Epithelial cell of esophagus (primary cell): Measurements from ENCODE around the gene ANKRD40CL.

Experiments used
- DNase-seq: peaks from one replicate; pipeline ENCODE4 v3.0.0; 2010; ENCODE audit warnings: low read depth
- H3K4me3 ChIP-seq: 2 replicates; pipeline ENCODE4 v1.5.1; 2011; ENCODE audit warnings: mild to moderate bottlenecking, low read length, control low read depth
- TF ChIP-seq, protein P1 (sequence below): IDR thresholded peaks from 2 replicates; pipeline ENCODE4 v1.5.1; 2011; ENCODE audit warnings: low read depth, mild to moderate bottlenecking, low read length, control low read depth, inconsistent platforms; ENCODE audit not compliant: insufficient read depth; ENCODE audit errors: missing control alignments

ANKRD40CL gene

DNA sequence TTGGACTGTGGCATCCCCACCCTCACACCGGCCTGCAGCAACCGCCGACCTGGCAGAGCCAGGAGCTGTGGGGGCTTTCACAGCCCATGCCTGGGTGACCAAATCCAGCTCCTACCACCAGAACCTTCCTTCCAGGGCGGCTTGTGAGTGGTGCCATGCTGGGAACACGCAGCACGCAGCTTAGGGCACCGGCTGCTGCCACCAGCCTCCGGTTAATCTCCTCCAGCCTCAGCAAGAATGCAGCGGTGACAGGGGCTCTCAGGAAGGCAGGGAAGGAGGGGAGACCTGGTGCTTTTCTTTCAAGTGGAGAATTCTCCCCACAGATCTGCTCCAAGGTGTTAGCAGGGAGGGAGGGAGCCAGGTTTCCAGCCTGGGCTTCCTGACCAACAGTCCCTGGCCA lies 32.3 kb upstream of the ANKRD40CL start:
- TF ChIP-seq, protein P1, sequence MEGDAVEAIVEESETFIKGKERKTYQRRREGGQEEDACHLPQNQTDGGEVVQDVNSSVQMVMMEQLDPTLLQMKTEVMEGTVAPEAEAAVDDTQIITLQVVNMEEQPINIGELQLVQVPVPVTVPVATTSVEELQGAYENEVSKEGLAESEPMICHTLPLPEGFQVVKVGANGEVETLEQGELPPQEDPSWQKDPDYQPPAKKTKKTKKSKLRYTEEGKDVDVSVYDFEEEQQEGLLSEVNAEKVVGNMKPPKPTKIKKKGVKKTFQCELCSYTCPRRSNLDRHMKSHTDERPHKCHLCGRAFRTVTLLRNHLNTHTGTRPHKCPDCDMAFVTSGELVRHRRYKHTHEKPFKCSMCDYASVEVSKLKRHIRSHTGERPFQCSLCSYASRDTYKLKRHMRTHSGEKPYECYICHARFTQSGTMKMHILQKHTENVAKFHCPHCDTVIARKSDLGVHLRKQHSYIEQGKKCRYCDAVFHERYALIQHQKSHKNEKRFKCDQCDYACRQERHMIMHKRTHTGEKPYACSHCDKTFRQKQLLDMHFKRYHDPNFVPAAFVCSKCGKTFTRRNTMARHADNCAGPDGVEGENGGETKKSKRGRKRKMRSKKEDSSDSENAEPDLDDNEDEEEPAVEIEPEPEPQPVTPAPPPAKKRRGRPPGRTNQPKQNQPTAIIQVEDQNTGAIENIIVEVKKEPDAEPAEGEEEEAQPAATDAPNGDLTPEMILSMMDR: no peak

DNA sequence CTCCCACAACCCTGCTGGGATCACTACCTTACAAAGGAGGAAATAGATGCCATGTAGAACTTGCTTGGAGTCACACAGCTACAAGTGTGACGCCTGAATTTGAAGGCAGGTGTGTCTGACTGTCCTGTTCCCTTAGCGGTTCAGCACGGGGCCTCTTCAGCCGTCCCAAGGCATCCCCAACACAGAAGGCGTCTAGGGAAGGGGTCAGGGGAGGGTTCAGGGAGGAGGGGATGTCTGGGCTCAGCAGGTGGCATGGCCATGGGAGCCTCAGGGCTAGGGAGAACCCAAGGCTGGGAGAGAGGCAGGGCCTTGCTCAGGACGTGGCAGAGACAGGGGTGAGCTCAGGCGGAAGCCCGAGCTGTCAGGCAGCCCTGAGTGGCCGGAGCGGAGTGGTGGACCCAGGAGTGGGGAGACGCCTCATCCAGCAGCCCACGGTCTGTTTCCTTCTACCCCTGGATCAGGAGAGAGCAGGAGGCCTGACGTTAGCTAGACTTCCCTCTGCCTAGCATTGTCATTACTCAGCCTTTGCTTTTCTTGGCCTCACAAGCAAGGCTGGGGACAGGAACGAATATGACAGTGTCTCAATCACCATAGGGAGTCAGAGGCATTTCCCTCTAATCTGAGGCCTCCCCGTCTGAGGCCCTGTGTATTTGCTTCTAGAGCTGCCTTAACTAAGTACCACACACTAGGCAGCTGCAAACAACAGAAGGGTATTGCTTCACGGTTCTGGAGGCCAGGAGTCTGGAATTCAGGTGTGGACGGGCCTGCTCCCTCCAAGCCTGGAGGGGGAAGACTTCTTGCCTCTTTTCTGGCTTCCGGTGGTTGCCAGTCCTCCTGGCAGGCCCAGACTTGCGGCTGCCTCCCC lies 31.3 kb upstream of the ANKRD40CL start:
- peak; percentile 95 for DNase-seq
- TF ChIP-seq, protein P1: peak; percentile 2

More for the DNA sequence above, 32.3 kb upstream of the ANKRD40CL start:
- no peak for DNase-seq
- H3K4me3 ChIP-seq: no peak overlapping the region

DNA sequence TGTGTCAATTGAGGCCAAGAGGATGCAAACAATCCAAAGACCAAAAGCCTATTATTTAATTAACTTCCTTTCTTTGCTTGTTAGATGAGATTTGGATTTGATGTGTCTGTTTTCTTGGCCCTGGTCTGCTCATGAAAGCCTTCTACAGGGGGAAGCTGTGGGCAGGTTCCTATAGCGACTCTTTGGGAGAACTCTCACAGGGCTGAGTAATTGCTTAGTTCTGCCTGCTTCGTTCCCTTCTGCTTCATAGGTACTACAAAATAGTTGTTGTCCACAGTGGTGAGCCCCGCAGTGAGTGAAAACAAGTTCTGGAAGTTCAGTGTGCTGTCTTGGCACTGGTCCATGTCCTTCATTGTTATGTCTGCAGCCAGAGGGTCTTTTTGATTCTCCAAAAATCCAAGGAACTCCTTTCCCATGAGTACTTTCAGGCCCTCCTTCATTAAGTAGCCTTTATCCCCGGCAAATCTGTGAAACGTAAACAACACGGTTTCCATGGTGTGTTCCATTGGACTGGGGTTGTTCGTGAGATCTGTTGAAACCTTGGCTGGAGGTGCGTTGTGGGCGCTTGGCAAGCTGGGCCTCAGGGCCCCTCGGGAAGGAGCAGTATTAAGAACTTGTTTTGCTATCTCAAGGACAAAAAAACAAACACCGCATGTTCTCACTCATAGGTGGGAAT lies 30.0 kb upstream of the ANKRD40CL start:
- TF ChIP-seq, protein P1: no peak
- H3K4me3 ChIP-seq: no peak overlapping the region
- DNase-seq: no peak

More for the DNA sequence above, 31.3 kb upstream of the ANKRD40CL start:
- no peak overlapping the region for H3K4me3 ChIP-seq

DNA sequence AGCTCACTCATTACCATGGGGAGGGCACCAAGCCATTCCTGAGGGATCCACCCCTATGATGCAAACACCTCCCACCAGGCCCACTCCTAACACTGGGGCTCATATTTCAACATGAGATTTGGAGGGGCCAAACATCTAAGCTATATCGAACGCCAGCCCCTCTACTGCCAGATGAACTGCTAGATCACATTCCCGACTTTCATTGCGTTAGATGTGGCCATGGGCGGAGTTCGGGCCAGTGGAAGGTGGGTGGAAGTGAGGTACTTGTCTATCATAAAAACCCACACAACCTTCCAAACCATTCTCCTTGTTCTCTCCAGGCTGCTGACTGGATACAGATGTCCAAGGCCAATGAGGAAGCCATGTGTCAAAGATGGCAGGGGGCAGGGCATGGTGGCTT lies 27.0 kb upstream of the ANKRD40CL start:
- H3K4me3 ChIP-seq: no peak overlapping the region
- DNase-seq: no peak
- TF ChIP-seq, protein P1: no peak

DNA sequence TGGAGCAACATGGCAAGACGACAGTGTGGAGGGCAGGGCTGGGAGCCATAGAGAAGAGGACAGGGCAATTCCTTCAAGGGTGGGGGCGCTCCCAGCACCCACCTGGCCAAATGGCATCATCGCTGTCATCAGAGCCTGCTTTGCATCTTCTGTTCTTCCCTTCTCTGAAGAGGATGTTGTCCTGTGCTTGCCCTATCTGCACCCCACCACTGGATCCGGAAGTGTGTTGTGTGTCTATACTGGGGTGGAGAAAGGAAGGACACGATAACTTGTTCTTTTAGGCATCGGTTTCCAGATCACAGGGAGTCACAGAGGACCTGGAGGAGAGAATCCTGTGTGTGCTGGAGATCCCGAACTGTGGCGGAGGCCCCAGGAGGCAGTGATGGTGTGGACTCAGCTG lies 25.7 kb upstream of the ANKRD40CL start:
- no peak overlapping the region for H3K4me3 ChIP-seq
- TF ChIP-seq, protein P1: no peak
- no peak for DNase-seq

DNA sequence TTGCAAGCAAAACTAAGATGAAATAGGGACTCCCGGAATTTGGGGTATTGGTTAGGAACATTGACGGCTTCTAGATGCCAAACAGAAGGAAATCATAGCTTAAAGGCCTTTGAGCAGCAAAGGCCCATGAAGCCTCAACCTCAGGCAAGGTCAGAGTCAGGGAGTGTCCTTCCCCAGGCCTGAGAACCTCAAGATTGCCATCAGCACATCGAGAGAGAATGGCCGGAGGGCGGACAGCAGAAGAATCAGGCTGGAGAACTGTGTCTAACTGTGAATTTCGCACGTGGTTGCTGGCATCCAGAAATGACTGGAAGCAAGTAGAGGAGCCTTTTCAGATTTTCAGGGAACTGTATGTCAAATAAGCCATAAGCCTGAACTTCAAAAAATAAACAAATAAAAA lies 24.8 kb upstream of the ANKRD40CL start:
- no peak for DNase-seq
- TF ChIP-seq, protein P1: no peak
- H3K4me3 ChIP-seq: no peak overlapping the region
